Measurements from ENCODE around the gene CPLX1.

GRCh38 chr4:871484-871883 is 45.6 kb upstream of the CPLX1 start:
- TF ChIP-seq CTCF (conservative IDR thresholded peaks at IDR 0.05; ENCODE audit: low read length) = no peak
- TF ChIP-seq EZH2phosphoT487 (IDR thresholded peaks at IDR 0.05; ENCODE audit: borderline replicate concordance, low read depth, low read length) = no peak
